GM18907 (cell line): ENCODE data around the gene SULT2B1.

Source experiments
- ATAC-seq: cut with Tn5 transposase; IDR thresholded peaks from one replicate; pipeline ENCODE4 v1.9.1; 2021; ENCODE audit warnings: mild to moderate bottlenecking, moderate library complexity; ENCODE audit not compliant: unreplicated experiment

The SULT2B1 gene

GRCh38 chr19:48598996-48599700 is 47.2 kb downstream of the SULT2B1 start:
- no peak for ATAC-seq

- ATAC-seq = no peak
These were observed 48.9 kb downstream of the SULT2B1 start for GRCh38 chr19:48600679-48601417.

- ATAC-seq = no peak
These were observed 51.0 kb downstream of the SULT2B1 start for GRCh38 chr19:48603001-48603400.

- ATAC-seq = no peak
These were observed 51.5 kb downstream of the SULT2B1 start for GRCh38 chr19:48603449-48603848.

- no peak for ATAC-seq
These were observed 51.9 kb downstream of the SULT2B1 start for GRCh38 chr19:48603850-48604249.

- no peak for ATAC-seq
These were observed 54.7 kb downstream of the SULT2B1 start, which contains the start of gene SPACA4 for GRCh38 chr19:48606463-48607358. Gene SPACA4, plus strand, starts transcription at chr19:48606742. Its CDS starts 237 bp downstream, at chr19:48606979.

- no peak for ATAC-seq
These were observed 55.4 kb downstream of the SULT2B1 start for GRCh38 chr19:48607359-48607755.

- ATAC-seq = peak; percentile 51
These were observed 56.9 kb downstream of the SULT2B1 start for GRCh38 chr19:48608798-48609263.

- no peak for ATAC-seq
These were observed 57.7 kb downstream of the SULT2B1 start for GRCh38 chr19:48609571-48610108.

- ATAC-seq = no peak
These were observed 59.9 kb downstream of the SULT2B1 start for GRCh38 chr19:48611872-48612271.

- no peak for ATAC-seq
These were observed 61.3 kb downstream of the SULT2B1 start for GRCh38 chr19:48613024-48613851.

GRCh38 chr19:48613852-48614435 is 62.0 kb downstream of the SULT2B1 start:
- ATAC-seq = no peak

- ATAC-seq = no peak
These were observed 62.7 kb downstream of the SULT2B1 start, which contains the start of gene FAM83E for GRCh38 chr19:48614436-48615230. Gene FAM83E, minus strand, starts transcription at chr19:48615076. Its CDS starts 1,704 bp downstream, at chr19:48613372.

- ATAC-seq = no peak
These were observed 63.5 kb downstream of the SULT2B1 start for GRCh38 chr19:48615231-48616040.

- ATAC-seq = no peak
These were observed 64.1 kb downstream of the SULT2B1 start for GRCh38 chr19:48616041-48616436.

- no peak for ATAC-seq
These were observed 64.6 kb downstream of the SULT2B1 start for GRCh38 chr19:48616491-48617056.

- ATAC-seq = no peak
These were observed 65.4 kb downstream of the SULT2B1 start for GRCh38 chr19:48617146-48617937.
